GM18526 (cell line): ENCODE measurements around the gene KCNIP1.

Experiments
- POLR2A ChIP-seq: IDR thresholded peaks from 3 replicates; pipeline ENCODE4 v1.6.1; 2011; ENCODE audit not compliant: insufficient read length; ENCODE audit errors: extremely low read depth

Gene KCNIP1

GRCh38 chr5:170747851-170748250 is 244.0 kb downstream of the KCNIP1 start:
- TF ChIP-seq POLR2A: no peak

DNA sequence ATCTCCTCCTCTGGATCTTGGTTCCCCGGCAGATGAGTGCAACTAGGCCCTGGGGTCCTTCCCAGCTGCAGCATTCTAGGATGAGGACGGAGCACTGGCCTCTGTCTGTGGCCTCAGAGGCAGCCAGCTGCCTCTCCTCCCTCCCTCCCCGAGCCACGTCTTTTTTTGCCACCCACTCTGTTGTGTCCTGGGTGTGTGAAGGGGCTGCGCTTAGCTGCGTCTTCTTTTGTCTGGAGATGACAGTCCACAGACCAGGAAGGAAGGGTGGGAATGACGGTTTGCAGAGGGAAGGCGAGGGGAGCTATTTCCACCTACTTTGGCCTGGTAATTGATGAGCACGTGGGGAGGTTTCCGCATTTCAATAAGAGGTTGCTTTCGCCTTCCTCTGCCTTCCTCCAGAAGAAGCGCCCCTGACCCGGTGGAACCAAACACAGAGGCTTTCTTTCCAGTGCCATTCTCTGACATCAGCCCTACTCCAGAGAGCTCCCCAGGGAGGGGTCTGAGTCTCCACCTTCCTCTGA is 245.2 kb downstream of the KCNIP1 start:
- no peak for TF ChIP-seq POLR2A

- TF ChIP-seq POLR2A: no peak
These were observed 246.2 kb downstream of the KCNIP1 start for GRCh38 chr5:170749911-170750431.

- no peak for TF ChIP-seq POLR2A
These were observed 247.0 kb downstream of the KCNIP1 start for GRCh38 chr5:170750791-170751190.

DNA sequence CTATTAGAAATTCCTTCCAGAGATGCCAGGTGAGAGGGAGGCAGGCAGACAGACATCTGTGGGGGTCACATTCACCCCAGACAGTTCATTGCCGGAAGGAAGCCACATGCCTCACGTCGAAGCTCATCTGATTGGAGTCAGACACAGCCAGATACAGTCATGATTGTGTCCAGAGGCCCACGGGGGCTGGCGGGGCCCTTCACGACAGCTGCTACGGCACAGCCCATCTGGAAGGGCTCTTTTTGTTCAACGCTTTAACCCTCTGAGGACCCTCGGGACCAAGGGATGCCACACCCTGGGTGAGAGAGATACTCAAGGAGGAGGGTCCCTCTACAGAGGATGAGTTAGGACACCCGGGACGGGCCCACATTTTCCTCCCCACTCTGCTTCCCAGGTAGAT is 247.8 kb downstream of the KCNIP1 start:
- TF ChIP-seq POLR2A: no peak

GRCh38 chr5:170752257-170753215 is 248.7 kb downstream of the KCNIP1 start:
- no peak for TF ChIP-seq POLR2A

- no peak for TF ChIP-seq POLR2A
These were observed 249.5 kb downstream of the KCNIP1 start for GRCh38 chr5:170753311-170753710.

- TF ChIP-seq POLR2A: no peak
These were observed 252.0 kb downstream of the KCNIP1 start for GRCh38 chr5:170755679-170756456.

DNA sequence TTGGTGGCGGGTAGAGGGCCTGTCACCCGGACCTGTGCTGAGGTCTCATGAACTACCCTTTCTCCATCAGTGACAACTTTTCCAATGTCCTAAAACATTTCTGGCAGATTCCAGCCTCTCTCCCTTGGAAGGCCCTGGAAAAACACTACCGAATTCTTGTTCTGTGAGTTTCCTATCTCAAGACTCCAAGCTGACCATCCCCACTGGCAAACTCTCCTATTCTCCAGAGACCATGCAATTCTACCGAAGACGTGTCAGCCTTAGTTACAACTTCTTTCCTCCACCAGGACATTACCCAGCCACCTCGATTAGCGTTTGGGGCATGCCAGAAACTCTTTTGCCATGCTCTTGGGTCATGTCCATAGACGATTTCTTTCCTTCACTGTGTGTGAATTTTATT is 252.9 kb downstream of the KCNIP1 start:
- no peak for TF ChIP-seq POLR2A

GRCh38 chr5:170757182-170757601 is 253.4 kb downstream of the KCNIP1 start:
- TF ChIP-seq POLR2A: no peak

- no peak for TF ChIP-seq POLR2A
These were observed 253.8 kb downstream of the KCNIP1 start for GRCh38 chr5:170757669-170758068.

DNA sequence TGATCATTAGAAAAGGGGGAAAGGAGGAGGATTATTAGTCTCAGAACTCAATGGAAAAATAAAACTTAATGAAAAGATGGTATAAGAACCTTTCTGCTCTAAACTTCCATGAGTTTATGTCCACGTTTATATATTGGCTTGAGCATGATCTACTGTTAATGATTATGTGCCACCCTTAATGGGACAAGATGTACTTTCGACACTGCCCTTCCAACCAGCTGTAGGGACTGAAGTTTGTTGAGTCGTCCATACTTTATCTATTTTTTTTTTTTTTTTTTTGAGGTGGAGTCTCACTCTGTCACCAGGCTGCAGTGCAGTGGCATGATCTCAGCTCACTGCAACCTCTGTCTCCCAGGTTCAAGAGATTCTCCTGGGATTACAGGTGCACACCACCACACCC is 254.7 kb downstream of the KCNIP1 start:
- TF ChIP-seq POLR2A: no peak

- TF ChIP-seq POLR2A: no peak
These were observed 256.3 kb downstream of the KCNIP1 start for GRCh38 chr5:170760113-170760512.

DNA sequence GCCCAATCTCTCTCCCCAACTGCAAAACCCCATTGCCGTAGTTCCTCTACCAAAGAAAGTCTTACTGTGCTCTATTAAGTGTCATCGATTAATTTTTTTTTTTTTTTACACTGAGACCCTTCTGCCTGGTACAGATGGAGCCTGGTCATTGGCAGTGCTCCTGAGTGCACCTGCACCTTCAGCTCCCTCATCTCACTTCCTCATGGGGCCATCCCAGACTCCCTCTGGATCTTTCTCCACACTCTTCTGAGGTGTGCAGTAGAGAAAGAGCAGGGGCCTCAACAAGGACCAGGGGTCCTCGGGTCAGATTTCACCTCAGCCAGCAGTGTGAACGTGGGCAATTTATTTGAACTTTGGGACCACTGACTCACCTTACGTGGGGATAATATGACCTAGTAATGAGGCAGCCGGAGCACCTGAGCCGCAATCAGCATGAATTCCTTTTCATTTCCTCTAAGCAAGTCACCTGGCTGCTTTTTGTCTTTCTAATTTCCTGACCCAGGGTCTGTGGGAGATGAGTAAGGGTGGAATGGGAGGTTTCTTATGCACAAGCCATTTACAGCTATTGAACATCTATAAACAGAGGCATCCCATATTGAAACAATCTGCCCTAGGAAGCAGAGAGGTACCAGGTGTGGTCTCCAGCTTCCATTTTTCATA is 257.4 kb downstream of the KCNIP1 start:
- no peak for TF ChIP-seq POLR2A

DNA sequence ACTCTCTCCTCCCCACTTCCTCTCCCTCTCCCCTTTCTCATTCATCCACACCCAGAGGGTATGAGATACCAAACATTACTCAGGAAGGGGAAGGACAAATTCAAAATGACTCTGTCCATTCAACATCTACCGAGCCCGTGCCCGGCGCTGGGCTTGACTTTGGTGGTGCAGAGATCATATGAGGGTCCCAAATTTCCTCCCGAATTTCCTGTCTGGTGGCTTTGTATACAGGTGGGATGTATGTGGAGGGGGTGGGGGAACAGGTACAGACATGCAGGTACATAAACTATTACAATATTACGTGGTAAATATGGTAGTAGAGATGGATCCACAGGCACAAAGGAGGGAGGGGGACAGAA is 257.9 kb downstream of the KCNIP1 start:
- TF ChIP-seq POLR2A: no peak
